ENCODE measurements around the gene GPR158. TPM values are rescaled to one million over a fixed set of nuclear protein-coding genes. Genes with fewer than 3 reads are reported as not detected.

Gene GPR158
- total and polyA plus RNA-seq, 9 of the 15 experiments (the other 6 are each of a cell fraction or from before 2014, with no cell fraction given), result 4.0 to 7.6 (median 5.0) TPM

DNA sequence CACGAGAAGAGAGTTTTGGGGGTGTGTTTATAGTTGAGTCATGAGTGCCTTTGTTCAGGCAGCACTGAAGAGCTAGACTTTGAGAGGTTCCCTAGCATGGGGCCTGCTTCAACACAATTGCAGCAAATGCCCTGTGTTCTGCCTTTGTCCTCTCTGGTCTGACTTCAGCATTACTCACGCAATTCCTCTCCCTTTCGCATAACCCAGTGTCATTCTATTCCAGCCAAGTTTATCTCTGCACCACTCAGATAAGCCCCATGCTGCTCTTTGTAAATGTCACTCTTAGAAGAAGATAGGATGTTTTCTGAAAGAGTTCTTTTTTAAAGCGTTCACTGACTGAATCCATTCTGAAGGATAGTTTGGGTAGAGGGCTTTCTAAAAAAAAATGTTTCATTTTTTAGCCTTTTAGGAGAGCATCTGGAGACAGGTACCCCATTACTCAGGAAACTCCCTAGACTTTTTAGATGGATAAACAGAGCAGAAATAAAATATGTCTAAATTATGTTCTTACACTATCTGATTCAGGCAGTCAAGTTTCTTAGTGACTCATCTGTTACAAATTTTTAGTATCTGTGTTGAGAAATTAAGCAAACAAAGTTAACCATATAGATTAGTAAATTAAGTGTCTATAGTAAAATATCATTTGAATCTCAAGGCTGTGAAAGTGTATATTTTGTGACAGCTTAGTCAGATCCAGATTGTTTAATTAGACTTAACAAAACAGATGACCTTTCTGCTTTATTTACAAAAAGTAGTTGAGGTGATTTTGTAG is 318.5 kb downstream of the GPR158 start (continued):
- TF ChIP-seq, protein P1, sequence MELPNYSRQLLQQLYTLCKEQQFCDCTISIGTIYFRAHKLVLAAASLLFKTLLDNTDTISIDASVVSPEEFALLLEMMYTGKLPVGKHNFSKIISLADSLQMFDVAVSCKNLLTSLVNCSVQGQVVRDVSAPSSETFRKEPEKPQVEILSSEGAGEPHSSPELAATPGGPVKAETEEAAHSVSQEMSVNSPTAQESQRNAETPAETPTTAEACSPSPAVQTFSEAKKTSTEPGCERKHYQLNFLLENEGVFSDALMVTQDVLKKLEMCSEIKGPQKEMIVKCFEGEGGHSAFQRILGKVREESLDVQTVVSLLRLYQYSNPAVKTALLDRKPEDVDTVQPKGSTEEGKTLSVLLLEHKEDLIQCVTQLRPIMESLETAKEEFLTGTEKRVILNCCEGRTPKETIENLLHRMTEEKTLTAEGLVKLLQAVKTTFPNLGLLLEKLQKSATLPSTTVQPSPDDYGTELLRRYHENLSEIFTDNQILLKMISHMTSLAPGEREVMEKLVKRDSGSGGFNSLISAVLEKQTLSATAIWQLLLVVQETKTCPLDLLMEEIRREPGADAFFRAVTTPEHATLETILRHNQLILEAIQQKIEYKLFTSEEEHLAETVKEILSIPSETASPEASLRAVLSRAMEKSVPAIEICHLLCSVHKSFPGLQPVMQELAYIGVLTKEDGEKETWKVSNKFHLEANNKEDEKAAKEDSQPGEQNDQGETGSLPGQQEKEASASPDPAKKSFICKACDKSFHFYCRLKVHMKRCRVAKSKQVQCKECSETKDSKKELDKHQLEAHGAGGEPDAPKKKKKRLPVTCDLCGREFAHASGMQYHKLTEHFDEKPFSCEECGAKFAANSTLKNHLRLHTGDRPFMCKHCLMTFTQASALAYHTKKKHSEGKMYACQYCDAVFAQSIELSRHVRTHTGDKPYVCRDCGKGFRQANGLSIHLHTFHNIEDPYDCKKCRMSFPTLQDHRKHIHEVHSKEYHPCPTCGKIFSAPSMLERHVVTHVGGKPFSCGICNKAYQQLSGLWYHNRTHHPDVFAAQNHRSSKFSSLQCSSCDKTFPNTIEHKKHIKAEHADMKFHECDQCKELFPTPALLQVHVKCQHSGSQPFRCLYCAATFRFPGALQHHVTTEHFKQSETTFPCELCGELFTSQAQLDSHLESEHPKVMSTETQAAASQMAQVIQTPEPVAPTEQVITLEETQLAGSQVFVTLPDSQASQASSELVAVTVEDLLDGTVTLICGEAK (IDR thresholded peaks at IDR 0.05), result no peak; the same call in 1 of the 2 replicates
- TF ChIP-seq, protein P1 (CRISPR knock-in tag; IDR thresholded peaks at IDR 0.05), result no peak
- TF ChIP-seq, protein P2, sequence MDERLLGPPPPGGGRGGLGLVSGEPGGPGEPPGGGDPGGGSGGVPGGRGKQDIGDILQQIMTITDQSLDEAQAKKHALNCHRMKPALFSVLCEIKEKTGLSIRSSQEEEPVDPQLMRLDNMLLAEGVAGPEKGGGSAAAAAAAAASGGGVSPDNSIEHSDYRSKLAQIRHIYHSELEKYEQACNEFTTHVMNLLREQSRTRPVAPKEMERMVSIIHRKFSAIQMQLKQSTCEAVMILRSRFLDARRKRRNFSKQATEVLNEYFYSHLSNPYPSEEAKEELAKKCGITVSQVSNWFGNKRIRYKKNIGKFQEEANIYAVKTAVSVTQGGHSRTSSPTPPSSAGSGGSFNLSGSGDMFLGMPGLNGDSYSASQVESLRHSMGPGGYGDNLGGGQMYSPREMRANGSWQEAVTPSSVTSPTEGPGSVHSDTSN (CRISPR knock-in tag; IDR thresholded peaks at IDR 0.05; ENCODE audit: low read depth), result no peak
- TF ChIP-seq, protein P2 (tag; conservative IDR thresholded peaks at IDR 0.05; ENCODE audit: low read depth), result peak; percentile 93
- peak; percentile 70 for TF ChIP-seq TAF9B (IDR thresholded peaks at IDR 0.05; ENCODE audit: partially characterized antibody)
- TF ChIP-seq, protein P3, sequence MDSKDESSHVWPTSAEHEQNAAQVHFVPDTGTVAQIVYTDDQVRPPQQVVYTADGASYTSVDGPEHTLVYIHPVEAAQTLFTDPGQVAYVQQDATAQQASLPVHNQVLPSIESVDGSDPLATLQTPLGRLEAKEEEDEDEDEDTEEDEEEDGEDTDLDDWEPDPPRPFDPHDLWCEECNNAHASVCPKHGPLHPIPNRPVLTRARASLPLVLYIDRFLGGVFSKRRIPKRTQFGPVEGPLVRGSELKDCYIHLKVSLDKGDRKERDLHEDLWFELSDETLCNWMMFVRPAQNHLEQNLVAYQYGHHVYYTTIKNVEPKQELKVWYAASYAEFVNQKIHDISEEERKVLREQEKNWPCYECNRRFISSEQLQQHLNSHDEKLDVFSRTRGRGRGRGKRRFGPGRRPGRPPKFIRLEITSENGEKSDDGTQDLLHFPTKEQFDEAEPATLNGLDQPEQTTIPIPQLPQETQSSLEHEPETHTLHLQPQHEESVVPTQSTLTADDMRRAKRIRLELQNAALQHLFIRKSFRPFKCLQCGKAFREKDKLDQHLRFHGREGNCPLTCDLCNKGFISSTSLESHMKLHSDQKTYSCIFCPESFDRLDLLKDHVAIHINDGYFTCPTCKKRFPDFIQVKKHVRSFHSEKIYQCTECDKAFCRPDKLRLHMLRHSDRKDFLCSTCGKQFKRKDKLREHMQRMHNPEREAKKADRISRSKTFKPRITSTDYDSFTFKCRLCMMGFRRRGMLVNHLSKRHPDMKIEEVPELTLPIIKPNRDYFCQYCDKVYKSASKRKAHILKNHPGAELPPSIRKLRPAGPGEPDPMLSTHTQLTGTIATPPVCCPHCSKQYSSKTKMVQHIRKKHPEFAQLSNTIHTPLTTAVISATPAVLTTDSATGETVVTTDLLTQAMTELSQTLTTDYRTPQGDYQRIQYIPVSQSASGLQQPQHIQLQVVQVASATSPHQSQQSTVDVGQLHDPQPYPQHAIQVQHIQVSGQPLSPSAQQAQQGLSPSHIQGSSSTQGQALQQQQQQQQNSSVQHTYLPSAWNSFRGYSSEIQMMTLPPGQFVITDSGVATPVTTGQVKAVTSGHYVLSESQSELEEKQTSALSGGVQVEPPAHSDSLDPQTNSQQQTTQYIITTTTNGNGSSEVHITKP (IDR thresholded peaks at IDR 0.05; ENCODE audit: partially characterized antibody), result peak; percentile 33
- no peak for TF ChIP-seq PURB (CRISPR knock-in tag; IDR thresholded peaks at IDR 0.05; ENCODE audit: low read depth)
- TF ChIP-seq NCOA1 (IDR thresholded peaks at IDR 0.05; ENCODE audit: low read depth), result peak; percentile 57; the same call in 1 of the 2 replicates
- peak; percentile 63; the same call in 1 of the 2 replicates for TF ChIP-seq CTBP1 (IDR thresholded peaks at IDR 0.05; ENCODE audit: borderline replicate concordance)
- peak; percentile 81 for TF ChIP-seq GATAD2B (IDR thresholded peaks at IDR 0.05; ENCODE audit: borderline replicate concordance)
- no peak for TF ChIP-seq ZNF134 (CRISPR knock-in tag; conservative IDR thresholded peaks at IDR 0.05)
- TF ChIP-seq MECOM (CRISPR knock-in tag; IDR thresholded peaks at IDR 0.05), result peak; percentile 79; the same call in 1 of the 2 replicates
